ENCODE measurements around the gene PPDPF.

PPDPF gene

GRCh38 chr20:63546256-63546955 lies 25.8 kb downstream of the PPDPF start:
- no peak overlapping the region for H3K9ac ChIP-seq (ENCODE audit: low read length)
- no peaks in the 10 kb centered on the region for H3F3A ChIP-seq (ENCODE audit: insufficient read depth, low read length)
- no peak overlapping the region for H3K4me3 ChIP-seq (ENCODE audit: low read length)
- no peaks in the 10 kb centered on the region for H3K9me2 ChIP-seq (replicated peaks; ENCODE audit: insufficient read depth, low read length)
- H3K9me3 ChIP-seq (replicated peaks; ENCODE audit: insufficient read depth, low read length): no peaks in the 10 kb centered on the region
- H2AFZ ChIP-seq (ENCODE audit: low read length): no peak overlapping the region
- H3K36me3 ChIP-seq (replicated peaks; ENCODE audit: insufficient read depth, low read length): no peaks in the 10 kb centered on the region
- H3K27me3 ChIP-seq (replicated peaks; ENCODE audit: insufficient read depth, low read length): peaks cover 96% of the 10 kb centered on the region
- no peaks in the 10 kb centered on the region; the same call in 1 of the 2 replicates for H4K20me1 ChIP-seq (ENCODE audit: insufficient read depth, low read length)
- DNase-seq: no peak
- H3K4me2 ChIP-seq (ENCODE audit: low read depth, low read length): no peak overlapping the region
- H3K79me2 ChIP-seq (ENCODE audit: low read length): no peaks in the 10 kb centered on the region
- H3K27ac ChIP-seq (ENCODE audit: low read length): no peak overlapping the region
- TF ChIP-seq EZH2 (optimal IDR thresholded peaks at IDR 0.05; ENCODE audit: low read depth, low read length) (no peak), EZH2phosphoT487 (IDR thresholded peaks at IDR 0.05; ENCODE audit: low read length) (no peak), CTCF (IDR thresholded peaks at IDR 0.05; ENCODE audit: low read length) (no peak)
- H3K4me1 ChIP-seq (ENCODE audit: low read length): no peaks in the 10 kb centered on the region

GRCh38 chr20:63546956-63547724 lies 26.6 kb downstream of the PPDPF start:
- Histone ChIP-seq H3K9me2 (replicated peaks; ENCODE audit: insufficient read depth, low read length) (no peaks in the 10 kb centered on the region), H3K27ac (ENCODE audit: low read length) (no peak overlapping the region), H3K9me3 (replicated peaks; ENCODE audit: insufficient read depth, low read length) (no peaks in the 10 kb centered on the region), H3K4me3 (ENCODE audit: low read length) (no peak overlapping the region), H3K27me3 (replicated peaks; ENCODE audit: insufficient read depth, low read length) (peaks cover 96% of the 10 kb centered on the region), H3K4me1 (ENCODE audit: low read length) (no peaks in the 10 kb centered on the region), H4K20me1 (ENCODE audit: insufficient read depth, low read length) (no peaks in the 10 kb centered on the region; the same call in 1 of the 2 replicates), H3K4me2 (ENCODE audit: low read depth, low read length) (no peak overlapping the region), H3K79me2 (ENCODE audit: low read length) (no peaks in the 10 kb centered on the region), H2AFZ (ENCODE audit: low read length) (no peak overlapping the region), H3K9ac (ENCODE audit: low read length) (no peak overlapping the region), H3F3A (ENCODE audit: insufficient read depth, low read length) (no peaks in the 10 kb centered on the region), H3K36me3 (replicated peaks; ENCODE audit: insufficient read depth, low read length) (no peaks in the 10 kb centered on the region)
- TF ChIP-seq CTCF (IDR thresholded peaks at IDR 0.05; ENCODE audit: low read length) (no peak), EZH2 (optimal IDR thresholded peaks at IDR 0.05; ENCODE audit: low read depth, low read length) (no peak), EZH2phosphoT487 (IDR thresholded peaks at IDR 0.05; ENCODE audit: low read length) (no peak)
- no peak for DNase-seq

GRCh38 chr20:63547725-63548480 lies 27.3 kb downstream of the PPDPF start, which contains the start of gene SRMS:
Gene SRMS (minus strand): TSS chr20:63547749. CDS start chr20:63547463, 286 bp downstream.
- Histone ChIP-seq H3K4me2 (ENCODE audit: low read depth, low read length) (no peak within 1 kb of the TSS), H3K4me1 (ENCODE audit: low read length) (no peaks in the 10 kb centered on the region), H3K27me3 (replicated peaks; ENCODE audit: insufficient read depth, low read length) (peaks cover 96% of the 10 kb centered on the region)

More at GRCh38 chr20:63547725-63548480, 27.3 kb downstream of the PPDPF start, which contains the start of gene SRMS:
- Histone ChIP-seq H3K27ac (ENCODE audit: low read length) (no peak within 1 kb of the TSS), H3K36me3 (replicated peaks; ENCODE audit: insufficient read depth, low read length) (no peaks in the 10 kb centered on the region), H3K9me2 (replicated peaks; ENCODE audit: insufficient read depth, low read length) (no peaks in the 10 kb centered on the region), H2AFZ (ENCODE audit: low read length) (no peak within 1 kb of the TSS), H3K9me3 (replicated peaks; ENCODE audit: insufficient read depth, low read length) (no peaks in the 10 kb centered on the region), H3K79me2 (ENCODE audit: low read length) (no peaks in the 10 kb centered on the region), H3F3A (ENCODE audit: insufficient read depth, low read length) (no peaks in the 10 kb centered on the region), H3K9ac (ENCODE audit: low read length) (no peak within 1 kb of the TSS), H3K4me3 (ENCODE audit: low read length) (no peak within 1 kb of the TSS), H4K20me1 (ENCODE audit: insufficient read depth, low read length) (no peaks in the 10 kb centered on the region; the same call in 1 of the 2 replicates)
- TF ChIP-seq EZH2phosphoT487 (IDR thresholded peaks at IDR 0.05; ENCODE audit: low read length) (no peak), CTCF (IDR thresholded peaks at IDR 0.05; ENCODE audit: low read length) (no peak), EZH2 (optimal IDR thresholded peaks at IDR 0.05; ENCODE audit: low read depth, low read length) (no peak)
- DNase-seq: no peak

Measured in MM.1S (cell line).